ENCODE measurements around the gene ZNF689.
A peak's percentile ranks its signal among the peaks of the same experiment; 100 is the strongest.

ZNF689 gene

GRCh38 chr16:30628628-30629540 is 18.7 kb upstream of the ZNF689 start:
- no peaks in the 10 kb centered on the region for H3K36me3 ChIP-seq (ENCODE audit: control insufficient read depth in 2 of 2, insufficient read depth in 1 of 2, low read length in 2 of 2)
- no peak overlapping the region for H3K27ac ChIP-seq (ENCODE audit: extremely low read depth, low read depth, low read length)
- no peak overlapping the region for H3K4me3 ChIP-seq (ENCODE audit: low read depth, low read length)
- no peaks in the 10 kb centered on the region for H3K4me1 ChIP-seq (ENCODE audit: control insufficient read depth, insufficient read depth, low read length)
- ChIA-PET CTCF (interaction anchor here (0.5 to 6.6 kb wide), 40 partner anchors 8 to 589 kb away, joined by 3 to 79 read pairs (median 4); partner anchors contain the start of genes DCTPP1, PRR14, TBX6 and ZNF689), POLR2A (interaction anchor here (0.6 to 2.0 kb wide), 3 partner anchors 19 to 164 kb away, joined by 3 to 7 read pairs (median 3); partner anchors contain the start of gene ZNF689)
- no peaks in the 10 kb centered on the region for H3K9me3 ChIP-seq (ENCODE audit: control insufficient read depth, insufficient read depth, low read depth, low read length)
- TF ChIP-seq KLF1 (tag by site-specific recombination; IDR thresholded peaks at IDR 0.05) (no peak), SCRT1 (tag by site-specific recombination; IDR thresholded peaks at IDR 0.05; ENCODE audit: borderline replicate concordance) (no peak), ZNF580 (tag by site-specific recombination; IDR thresholded peaks at IDR 0.05) (no peak), GLI2 (tag by site-specific recombination; IDR thresholded peaks at IDR 0.05; ENCODE audit: borderline replicate concordance, low read depth) (no peak), ZNF629 (tag by site-specific recombination; IDR thresholded peaks at IDR 0.05) (peak; percentile 30; the same call in 1 of the 2 replicates), SP2 (tag by site-specific recombination; IDR thresholded peaks at IDR 0.05) (no peak), ZNF292 (tag by site-specific recombination; IDR thresholded peaks at IDR 0.05; ENCODE audit: borderline replicate concordance, low read depth) (no peak), IKZF3 (tag by site-specific recombination; IDR thresholded peaks at IDR 0.05) (peak; percentile 96), ZNF24 (tag by site-specific recombination; IDR thresholded peaks at IDR 0.05) (no peak), ZNF555 (tag by site-specific recombination; conservative IDR thresholded peaks at IDR 0.05) (no peak), ZNF423 (tag by site-specific recombination; IDR thresholded peaks at IDR 0.05) (no peak), ZNF223 (tag by site-specific recombination; IDR thresholded peaks at IDR 0.05) (no peak), SP7 (tag by site-specific recombination; IDR thresholded peaks at IDR 0.05) (peak; percentile 42; the same call in 1 of the 2 replicates), ZNF169 (tag by site-specific recombination; IDR thresholded peaks at IDR 0.05) (no peak), ZSCAN30 (tag by site-specific recombination; IDR thresholded peaks at IDR 0.05) (peak; percentile 62; the same call in 1 of the 2 replicates), ZNF155 (tag by site-specific recombination; IDR thresholded peaks at IDR 0.05) (no peak), ZNF776 (tag by site-specific recombination; IDR thresholded peaks at IDR 0.05; ENCODE audit: borderline replicate concordance) (no peak), ZBTB1 (tag by site-specific recombination; IDR thresholded peaks at IDR 0.05) (no peak)
- TF ChIP-seq, protein P1, sequence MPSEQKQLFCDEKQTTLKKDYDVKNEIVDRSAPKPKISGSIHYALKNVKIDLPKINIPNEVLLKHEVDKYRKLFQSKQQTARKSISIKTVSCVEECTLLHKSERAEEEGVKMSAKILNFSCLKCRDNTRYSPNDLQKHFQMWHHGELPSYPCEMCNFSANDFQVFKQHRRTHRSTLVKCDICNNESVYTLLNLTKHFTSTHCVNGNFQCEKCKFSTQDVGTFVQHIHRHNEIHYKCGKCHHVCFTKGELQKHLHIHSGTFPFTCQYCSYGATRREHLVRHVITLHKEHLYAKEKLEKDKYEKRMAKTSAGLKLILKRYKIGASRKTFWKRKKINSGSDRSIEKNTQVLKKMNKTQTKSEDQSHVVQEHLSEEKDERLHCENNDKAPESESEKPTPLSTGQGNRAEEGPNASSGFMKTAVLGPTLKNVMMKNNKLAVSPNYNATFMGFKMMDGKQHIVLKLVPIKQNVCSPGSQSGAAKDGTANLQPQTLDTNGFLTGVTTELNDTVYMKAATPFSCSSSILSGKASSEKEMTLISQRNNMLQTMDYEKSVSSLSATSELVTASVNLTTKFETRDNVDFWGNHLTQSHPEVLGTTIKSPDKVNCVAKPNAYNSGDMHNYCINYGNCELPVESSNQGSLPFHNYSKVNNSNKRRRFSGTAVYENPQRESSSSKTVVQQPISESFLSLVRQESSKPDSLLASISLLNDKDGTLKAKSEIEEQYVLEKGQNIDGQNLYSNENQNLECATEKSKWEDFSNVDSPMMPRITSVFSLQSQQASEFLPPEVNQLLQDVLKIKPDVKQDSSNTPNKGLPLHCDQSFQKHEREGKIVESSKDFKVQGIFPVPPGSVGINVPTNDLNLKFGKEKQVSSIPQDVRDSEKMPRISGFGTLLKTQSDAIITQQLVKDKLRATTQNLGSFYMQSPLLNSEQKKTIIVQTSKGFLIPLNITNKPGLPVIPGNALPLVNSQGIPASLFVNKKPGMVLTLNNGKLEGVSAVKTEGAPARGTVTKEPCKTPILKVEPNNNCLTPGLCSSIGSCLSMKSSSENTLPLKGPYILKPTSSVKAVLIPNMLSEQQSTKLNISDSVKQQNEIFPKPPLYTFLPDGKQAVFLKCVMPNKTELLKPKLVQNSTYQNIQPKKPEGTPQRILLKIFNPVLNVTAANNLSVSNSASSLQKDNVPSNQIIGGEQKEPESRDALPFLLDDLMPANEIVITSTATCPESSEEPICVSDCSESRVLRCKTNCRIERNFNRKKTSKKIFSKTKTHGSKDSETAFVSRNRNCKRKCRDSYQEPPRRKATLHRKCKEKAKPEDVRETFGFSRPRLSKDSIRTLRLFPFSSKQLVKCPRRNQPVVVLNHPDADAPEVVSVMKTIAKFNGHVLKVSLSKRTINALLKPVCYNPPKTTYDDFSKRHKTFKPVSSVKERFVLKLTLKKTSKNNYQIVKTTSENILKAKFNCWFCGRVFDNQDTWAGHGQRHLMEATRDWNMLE (tag by site-specific recombination; conservative IDR thresholded peaks at IDR 0.05; ENCODE audit: low read depth), result peak; percentile 93
- TF ChIP-seq, protein P2, sequence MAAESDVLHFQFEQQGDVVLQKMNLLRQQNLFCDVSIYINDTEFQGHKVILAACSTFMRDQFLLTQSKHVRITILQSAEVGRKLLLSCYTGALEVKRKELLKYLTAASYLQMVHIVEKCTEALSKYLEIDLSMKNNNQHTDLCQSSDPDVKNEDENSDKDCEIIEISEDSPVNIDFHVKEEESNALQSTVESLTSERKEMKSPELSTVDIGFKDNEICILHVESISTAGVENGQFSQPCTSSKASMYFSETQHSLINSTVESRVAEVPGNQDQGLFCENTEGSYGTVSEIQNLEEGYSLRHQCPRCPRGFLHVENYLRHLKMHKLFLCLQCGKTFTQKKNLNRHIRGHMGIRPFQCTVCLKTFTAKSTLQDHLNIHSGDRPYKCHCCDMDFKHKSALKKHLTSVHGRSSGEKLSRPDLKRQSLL (tag by site-specific recombination; IDR thresholded peaks at IDR 0.05), result no peak
- TF ChIP-seq, protein P3, sequence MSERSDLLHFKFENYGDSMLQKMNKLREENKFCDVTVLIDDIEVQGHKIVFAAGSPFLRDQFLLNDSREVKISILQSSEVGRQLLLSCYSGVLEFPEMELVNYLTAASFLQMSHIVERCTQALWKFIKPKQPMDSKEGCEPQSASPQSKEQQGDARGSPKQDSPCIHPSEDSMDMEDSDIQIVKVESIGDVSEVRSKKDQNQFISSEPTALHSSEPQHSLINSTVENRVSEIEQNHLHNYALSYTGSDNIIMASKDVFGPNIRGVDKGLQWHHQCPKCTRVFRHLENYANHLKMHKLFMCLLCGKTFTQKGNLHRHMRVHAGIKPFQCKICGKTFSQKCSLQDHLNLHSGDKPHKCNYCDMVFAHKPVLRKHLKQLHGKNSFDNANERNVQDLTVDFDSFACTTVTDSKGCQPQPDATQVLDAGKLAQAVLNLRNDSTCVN (tag by site-specific recombination; optimal IDR thresholded peaks at IDR 0.05), result no peak
- TF ChIP-seq, protein P4, sequence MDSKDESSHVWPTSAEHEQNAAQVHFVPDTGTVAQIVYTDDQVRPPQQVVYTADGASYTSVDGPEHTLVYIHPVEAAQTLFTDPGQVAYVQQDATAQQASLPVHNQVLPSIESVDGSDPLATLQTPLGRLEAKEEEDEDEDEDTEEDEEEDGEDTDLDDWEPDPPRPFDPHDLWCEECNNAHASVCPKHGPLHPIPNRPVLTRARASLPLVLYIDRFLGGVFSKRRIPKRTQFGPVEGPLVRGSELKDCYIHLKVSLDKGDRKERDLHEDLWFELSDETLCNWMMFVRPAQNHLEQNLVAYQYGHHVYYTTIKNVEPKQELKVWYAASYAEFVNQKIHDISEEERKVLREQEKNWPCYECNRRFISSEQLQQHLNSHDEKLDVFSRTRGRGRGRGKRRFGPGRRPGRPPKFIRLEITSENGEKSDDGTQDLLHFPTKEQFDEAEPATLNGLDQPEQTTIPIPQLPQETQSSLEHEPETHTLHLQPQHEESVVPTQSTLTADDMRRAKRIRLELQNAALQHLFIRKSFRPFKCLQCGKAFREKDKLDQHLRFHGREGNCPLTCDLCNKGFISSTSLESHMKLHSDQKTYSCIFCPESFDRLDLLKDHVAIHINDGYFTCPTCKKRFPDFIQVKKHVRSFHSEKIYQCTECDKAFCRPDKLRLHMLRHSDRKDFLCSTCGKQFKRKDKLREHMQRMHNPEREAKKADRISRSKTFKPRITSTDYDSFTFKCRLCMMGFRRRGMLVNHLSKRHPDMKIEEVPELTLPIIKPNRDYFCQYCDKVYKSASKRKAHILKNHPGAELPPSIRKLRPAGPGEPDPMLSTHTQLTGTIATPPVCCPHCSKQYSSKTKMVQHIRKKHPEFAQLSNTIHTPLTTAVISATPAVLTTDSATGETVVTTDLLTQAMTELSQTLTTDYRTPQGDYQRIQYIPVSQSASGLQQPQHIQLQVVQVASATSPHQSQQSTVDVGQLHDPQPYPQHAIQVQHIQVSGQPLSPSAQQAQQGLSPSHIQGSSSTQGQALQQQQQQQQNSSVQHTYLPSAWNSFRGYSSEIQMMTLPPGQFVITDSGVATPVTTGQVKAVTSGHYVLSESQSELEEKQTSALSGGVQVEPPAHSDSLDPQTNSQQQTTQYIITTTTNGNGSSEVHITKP (tag by site-specific recombination; IDR thresholded peaks at IDR 0.05), result peak; percentile 76
- TF ChIP-seq, protein P5, sequence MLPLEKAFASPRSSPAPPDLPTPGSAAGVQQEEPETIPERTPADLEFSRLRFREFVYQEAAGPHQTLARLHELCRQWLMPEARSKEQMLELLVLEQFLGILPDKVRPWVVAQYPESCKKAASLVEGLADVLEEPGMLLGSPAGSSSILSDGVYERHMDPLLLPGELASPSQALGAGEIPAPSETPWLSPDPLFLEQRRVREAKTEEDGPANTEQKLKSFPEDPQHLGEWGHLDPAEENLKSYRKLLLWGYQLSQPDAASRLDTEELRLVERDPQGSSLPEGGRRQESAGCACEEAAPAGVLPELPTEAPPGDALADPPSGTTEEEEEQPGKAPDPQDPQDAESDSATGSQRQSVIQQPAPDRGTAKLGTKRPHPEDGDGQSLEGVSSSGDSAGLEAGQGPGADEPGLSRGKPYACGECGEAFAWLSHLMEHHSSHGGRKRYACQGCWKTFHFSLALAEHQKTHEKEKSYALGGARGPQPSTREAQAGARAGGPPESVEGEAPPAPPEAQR (tag by site-specific recombination; IDR thresholded peaks at IDR 0.05), result no peak

Measured in HEK293 (cell line).